H1 (cell line): ENCODE data around the gene ZPBP2. TPM values are rescaled to one million over a fixed set of nuclear protein-coding genes. Genes with fewer than 3 reads are reported as not detected.

ENCODE experiments used
- CTCF ChIA-PET: fragments of 300-600 bp; sonication (Branson Sonifier 250); formaldehyde crosslinking; loops from one replicate; lab custom pipeline; 2021; ENCODE audit not compliant: partially characterized antibody; lab: Charles Lee
- POLR2A ChIA-PET: fragments of 300-600 bp; sonication (Branson Sonifier 250); formaldehyde crosslinking; loops from one replicate; lab custom pipeline; 2021; ENCODE audit warnings: inconsistent platforms; ENCODE audit not compliant: partially characterized antibody; lab: Charles Lee
- DNase-seq, 2 experiments: peaks; one replicate each; pipeline versions ENCODE4 v3.0.0 to v3.0.0-alpha.2; 2010 to 2022; ENCODE audit warnings: low spot score in 2 of 2, low read depth in 1 of 2, mixed read lengths in 1 of 2
- FAIRE-seq: peaks from 2 replicates; lab custom pipeline; 2011; peaks lifted over from hg19 to GRCh38; lab: Jason Lieb, UNC
- H2AFZ ChIP-seq: 2 replicates; pipeline ENCODE4 v1.8.1; 2012; ENCODE audit warnings: low read length, inconsistent platforms
- H2AK5ac ChIP-seq: 2 replicates; pipeline ENCODE4 v1.6.1; 2013; ENCODE audit warnings: low read depth, low read length
- H2BK120ac ChIP-seq: replicated peaks from 2 replicates; pipeline ENCODE3; 2013; ENCODE audit warnings: low read depth, low read length, inconsistent platforms
- H2BK12ac ChIP-seq: 2 replicates; pipeline ENCODE4 v1.6.1; 2013; ENCODE audit warnings: low read depth, low read length
- H2BK15ac ChIP-seq: 2 replicates; pipeline ENCODE4 v1.6.1; 2013; ENCODE audit warnings: low read length
- H2BK20ac ChIP-seq: 2 replicates; pipeline ENCODE4 v1.6.1; 2013; ENCODE audit warnings: low read length
- H2BK5ac ChIP-seq: 2 replicates; pipeline ENCODE4 v1.6.1; 2013; ENCODE audit warnings: low read depth, low read length
- H3K14ac ChIP-seq: 2 replicates; pipeline ENCODE4 v1.6.1; 2013; ENCODE audit warnings: inconsistent platforms; ENCODE audit not compliant: insufficient read length
- H3K18ac ChIP-seq: 2 replicates; pipeline ENCODE4 v1.6.1; 2013; ENCODE audit warnings: low read length; ENCODE audit errors: extremely low read depth
- H3K23ac ChIP-seq: 2 replicates; pipeline ENCODE4 v1.6.1; 2013; ENCODE audit warnings: inconsistent platforms; ENCODE audit not compliant: insufficient read length
- H3K23me2 ChIP-seq: 2 replicates; pipeline ENCODE4 v1.6.1; 2013; ENCODE audit warnings: low read depth, low read length
- H3K27ac ChIP-seq: 2 replicates; pipeline ENCODE4 v1.6.1; 2011; ENCODE audit warnings: low read depth, low read length, inconsistent platforms
- H3K27me3 ChIP-seq, 4 experiments: replicated peaks in 1 of 4; 1 replicate in 1 of 4; 2 replicates in 3 of 4; pipeline versions ENCODE4 v1.6.1 to v1.8.1; 2011 to 2013; ENCODE audit warnings: low read length in 3 of 4, mild to moderate bottlenecking in 3 of 4, inconsistent platforms in 2 of 4, mixed read lengths in 2 of 4, moderate library complexity in 1 of 4; ENCODE audit not compliant: control insufficient read depth in 3 of 4, insufficient read depth in 3 of 4; ENCODE audit errors: extremely low read depth in 1 of 4
- H3K36me3 ChIP-seq, 4 experiments: 2 replicates each; pipeline versions ENCODE4 v1.6.1 to v1.8.1; 2011 to 2013; ENCODE audit warnings: mild to moderate bottlenecking in 4 of 4, low read length in 3 of 4, moderate library complexity in 2 of 4, control low read depth in 1 of 4, inconsistent platforms in 1 of 4; ENCODE audit not compliant: insufficient read depth in 4 of 4, control insufficient read depth in 2 of 4
- H3K4ac ChIP-seq: replicated peaks from 2 replicates; pipeline ENCODE3; 2013; ENCODE audit warnings: low read length, low read depth, mixed read lengths, inconsistent platforms; ENCODE audit not compliant: insufficient read length
- H3K4me1 ChIP-seq, 4 experiments: replicated peaks in 1 of 4; 1 replicate in 1 of 4; 2 replicates in 3 of 4; pipeline versions ENCODE4 v1.6.1 to v1.8.1; 2011 to 2013; ENCODE audit warnings: low read length in 3 of 4, inconsistent platforms in 2 of 4, mixed read lengths in 1 of 4; ENCODE audit not compliant: insufficient read depth in 4 of 4, control insufficient read depth in 3 of 4
- H3K4me2 ChIP-seq, 2 experiments: 2 replicates each; pipeline versions ENCODE4 v1.6.1 to v1.8.1; 2011 to 2013; ENCODE audit warnings: low read depth in 2 of 2, low read length in 2 of 2, control low read depth in 1 of 2, inconsistent platforms in 1 of 2, mild to moderate bottlenecking in 1 of 2; ENCODE audit not compliant: insufficient read depth in 1 of 2
- H3K4me3 ChIP-seq, 4 experiments: fragments of 200-600, 300-600 bp in 1 of 4; sonication (generic), shearing (Covaris generic), sonication (Bioruptor Twin) in 1 of 4; 2 replicates each; pipeline versions ENCODE4 v1.5.1 to v1.8.1; 2011 to 2016; ENCODE audit warnings: low read length in 4 of 4, low read depth in 3 of 4, control low read depth in 2 of 4, inconsistent platforms in 2 of 4, mild to moderate bottlenecking in 2 of 4, mixed read lengths in 1 of 4, moderate library complexity in 1 of 4; ENCODE audit not compliant: insufficient read depth in 2 of 4; ENCODE audit errors: extremely low read depth in 1 of 4
- H3K56ac ChIP-seq: replicated peaks from 2 replicates; pipeline ENCODE3; 2013; ENCODE audit warnings: low read depth, mild to moderate bottlenecking, mixed read lengths, low read length, inconsistent platforms; ENCODE audit not compliant: insufficient read length
- H3K79me1 ChIP-seq: 2 replicates; pipeline ENCODE4 v1.6.1; 2013; ENCODE audit warnings: low read depth, low read length, control low read depth
- H3K79me2 ChIP-seq, 2 experiments: 2 replicates each; pipeline versions ENCODE4 v1.6.1 to v1.8.1; 2012 to 2013; ENCODE audit warnings: low read length in 2 of 2, mild to moderate bottlenecking in 2 of 2, inconsistent platforms in 1 of 2; ENCODE audit not compliant: insufficient read depth in 2 of 2, control insufficient read depth in 1 of 2
- H3K9ac ChIP-seq, 4 experiments: replicated peaks in 1 of 4; 1 replicate in 1 of 4; 2 replicates in 3 of 4; pipeline versions ENCODE4 v1.6.1 to v1.8.1; 2011 to 2013; ENCODE audit warnings: low read depth in 3 of 4, low read length in 3 of 4, control low read depth in 2 of 4, mild to moderate bottlenecking in 2 of 4, moderate library complexity in 2 of 4, inconsistent platforms in 1 of 4; ENCODE audit errors: extremely low read depth in 1 of 4
- H3K9me3 ChIP-seq, 2 experiments: 2 replicates each; pipeline versions ENCODE4 v1.6.1 to v1.8.1; 2012 to 2013; ENCODE audit warnings: mild to moderate bottlenecking in 2 of 2, moderate library complexity in 2 of 2, control low read depth in 1 of 2, inconsistent platforms in 1 of 2, low read depth in 1 of 2, low read length in 1 of 2, mixed read lengths in 1 of 2; ENCODE audit not compliant: insufficient read depth in 2 of 2
- H4K20me1 ChIP-seq, 2 experiments: replicated peaks in 1 of 2; 2 replicates each; pipeline versions ENCODE3 to v1.8.1; 2011 to 2013; ENCODE audit warnings: inconsistent platforms in 2 of 2, low read length in 2 of 2, mild to moderate bottlenecking in 1 of 2; ENCODE audit not compliant: insufficient read depth in 2 of 2, control insufficient read depth in 1 of 2
- H4K5ac ChIP-seq: 2 replicates; pipeline ENCODE4 v1.6.1; 2013; ENCODE audit warnings: low read length, low read depth, mixed read lengths, inconsistent platforms; ENCODE audit not compliant: insufficient read length
- H4K8ac ChIP-seq: 2 replicates; pipeline ENCODE4 v1.8.0; 2013; ENCODE audit warnings: mild to moderate bottlenecking, moderate library complexity, low read length, inconsistent platforms; ENCODE audit not compliant: insufficient read depth; ENCODE audit errors: extremely low read depth
- H4K91ac ChIP-seq: replicated peaks from 2 replicates; pipeline ENCODE3; 2013; ENCODE audit warnings: low read length, mixed read lengths, inconsistent platforms; ENCODE audit not compliant: insufficient read length
- CBX8 ChIP-seq: fragments of 300-800, 300-1000 bp; sonication (generic); IDR thresholded peaks from 2 replicates; pipeline ENCODE4 v1.7.1; 2016; ENCODE audit warnings: low read depth, low read length, borderline replicate concordance
- CEBPB ChIP-seq: IDR thresholded peaks from 2 replicates; pipeline ENCODE4 v1.6.1; 2012; ENCODE audit warnings: low read depth, low read length
- CHD2 ChIP-seq: IDR thresholded peaks from 2 replicates; pipeline ENCODE4 v1.6.1; 2012; ENCODE audit warnings: low read length, improper control_type of control experiment
- FOSL1 ChIP-seq: IDR thresholded peaks from 2 replicates; pipeline ENCODE4 v1.6.1; 2011; ENCODE audit warnings: mild to moderate bottlenecking, low read depth, low read length, moderate library complexity; ENCODE audit not compliant: insufficient read depth
- HDAC2 ChIP-seq, 2 experiments: fragments of 300-600 bp in 1 of 2; sonication (generic) in 1 of 2; IDR thresholded peaks; 2 replicates each; pipeline ENCODE4 v1.6.1; 2011 to 2012; ENCODE audit warnings: low read depth in 2 of 2, low read length in 2 of 2, mild to moderate bottlenecking in 2 of 2, moderate library complexity in 2 of 2, borderline replicate concordance in 1 of 2, inconsistent platforms in 1 of 2
- PHF8 ChIP-seq: fragments of 200-600 bp; sonication (generic); conservative IDR thresholded peaks from 2 replicates; pipeline ENCODE4 v1.7.1; 2012; ENCODE audit warnings: low read depth, mild to moderate bottlenecking, inconsistent platforms, low read length, moderate library complexity
- POLR2AphosphoS5 ChIP-seq: IDR thresholded peaks from 2 replicates; pipeline ENCODE4 v1.6.1; 2011; ENCODE audit warnings: low read depth, low read length
- SAP30 ChIP-seq: fragments of 300-600 bp; sonication (generic); IDR thresholded peaks from 2 replicates; pipeline ENCODE4 v1.7.1; 2012; ENCODE audit warnings: low read length, moderate library complexity, mild to moderate bottlenecking, inconsistent platforms; ENCODE audit not compliant: insufficient read depth, insufficient replicate concordance
- SIN3A ChIP-seq, 2 experiments: IDR thresholded peaks in 1 of 2; conservative IDR thresholded peaks in 1 of 2; 2 replicates each; pipeline ENCODE4 v1.6.1; 2011 to 2012; ENCODE audit warnings: low read length in 2 of 2, improper control_type of control experiment in 1 of 2, low read depth in 1 of 2, mild to moderate bottlenecking in 1 of 2
- SP2 ChIP-seq: IDR thresholded peaks from 2 replicates; pipeline ENCODE4 v1.6.1; 2012; ENCODE audit warnings: mild to moderate bottlenecking, low read length, inconsistent platforms
- SRF ChIP-seq: IDR thresholded peaks from 2 replicates; pipeline ENCODE4 v1.6.1; 2011; ENCODE audit warnings: mild to moderate bottlenecking, low read depth, low read length, moderate library complexity
- TCF12 ChIP-seq: IDR thresholded peaks from 2 replicates; pipeline ENCODE4 v1.6.1; 2011; ENCODE audit warnings: low read depth, mild to moderate bottlenecking, low read length
- TEAD4 ChIP-seq: IDR thresholded peaks from 2 replicates; pipeline ENCODE4 v1.6.1; 2012; ENCODE audit warnings: low read depth, low read length, inconsistent platforms, mixed read lengths
- WGBS, 2 experiments: shearing (Covaris generic) in 1 of 2; methylation state at CpG; one replicate each; pipeline versions ENCODE4 v1.1.6 to v1.1.7; 2013 to 2015; ENCODE audit warnings: low lambda C conversion rate in 2 of 2, mixed read lengths in 2 of 2, inconsistent platforms in 1 of 2, low coverage in 1 of 2, missing lambda C conversion rate in 1 of 2; ENCODE audit not compliant: insufficient replicate concordance in 2 of 2, insufficient coverage in 1 of 2, insufficient read length in 1 of 2; ENCODE audit errors: extremely low coverage in 1 of 2, missing lambda C conversion rate in 1 of 2; 5-methylcytosine and 5-hydroxymethylcytosine counted together
- polyA plus RNA-seq, 7 experiments: library from polyadenylated mRNA; depleted of rRNA in 3 of 7; stranded (reverse) in 5 of 7; unstranded in 2 of 7; fragments of >200 nt in 5 of 7; fragments of 200-250 nt in 2 of 7; gene quantifications; 1 replicate in 5 of 7; 2 replicates in 1 of 7; 4 replicates in 1 of 7; pipeline versions ENCODE4 v1.2.1 to v1.2.3, GENCODE V29; 2011 to 2013; ENCODE audit warnings: missing spikeins in 2 of 7, mixed read lengths in 2 of 7
- total RNA-seq: library from RNA; stranded (reverse); fragmentation: NEBNext Ultra II Directional; extraction: Animal tissue kit (Norgen Biotek cat#: 25700); gene quantifications from 2 replicates; pipeline ENCODE4 v1.2.1, GENCODE V29; 2021

The ZPBP2 gene
- total and polyA plus RNA-seq, 2 of the 8 experiments (the other 6 are each of a cell fraction or from before 2014, with no cell fraction given), result not detected

DNA sequence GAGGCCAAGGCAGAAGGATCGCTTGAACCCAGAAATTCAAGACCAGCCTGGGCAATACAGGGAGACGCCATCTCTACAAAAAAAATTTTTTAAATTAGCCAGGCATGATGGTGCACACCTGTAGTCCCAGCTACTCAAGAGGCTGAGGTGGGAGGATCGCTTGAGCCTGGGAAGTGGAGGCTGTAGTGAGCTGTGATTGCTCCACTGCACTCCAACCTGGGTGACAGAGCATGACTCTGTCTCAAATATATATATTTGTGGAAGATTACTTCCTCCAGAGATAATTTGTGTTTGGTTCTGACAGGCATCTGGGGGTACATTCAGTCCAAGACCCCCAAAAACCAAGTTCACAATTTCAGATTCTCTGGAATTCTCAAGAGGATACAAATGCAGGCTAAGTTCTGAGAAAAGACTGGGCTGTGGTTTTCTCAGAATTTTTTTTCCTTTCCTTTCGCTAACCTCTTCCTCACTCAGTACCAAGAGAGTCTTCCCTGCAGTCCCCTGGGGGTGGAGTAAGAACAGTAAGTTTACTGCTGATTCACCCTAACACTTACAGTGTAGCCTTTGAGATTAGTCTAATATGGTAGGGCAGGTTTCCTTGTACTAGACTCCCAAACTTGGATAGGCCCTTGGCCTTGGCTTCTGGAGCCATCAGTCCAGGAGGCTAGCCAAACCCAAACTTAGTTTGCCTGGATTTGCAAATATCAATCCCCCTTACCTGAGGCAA, 35.3 kb downstream of the ZPBP2 start:
- Histone ChIP-seq H2BK5ac (no peak overlapping the region), H2BK15ac (no peak overlapping the region), H2BK20ac (no peak overlapping the region), H3K36me3 (peaks cover 0 to 5% (median 0%) of the 10 kb centered on the region in 4 experiments; a peak in 2 of 8 replicates), H3K23ac (no peak overlapping the region), H4K91ac (no peak overlapping the region), H2BK12ac (no peak overlapping the region), H3K4ac (no peak overlapping the region), H4K8ac (no peak overlapping the region), H3K23me2 (no peaks in the 10 kb centered on the region), H3K9me3 (no peaks in the 10 kb centered on the region), H3K4me1 (no peaks in the 10 kb centered on the region), H2BK120ac (no peak overlapping the region), H2AK5ac (no peak overlapping the region), H3K79me2 (no peaks in the 10 kb centered on the region), H4K5ac (no peak overlapping the region), H3K56ac (no peak overlapping the region), H3K4me3 (no peak overlapping the region), H3K18ac (no peak overlapping the region), H3K27ac (no peak overlapping the region), H3K27me3 (no peaks in the 10 kb centered on the region), H2AFZ (no peak overlapping the region), H3K9ac (no peak overlapping the region), H3K4me2 (no peak overlapping the region), H3K79me1 (no peaks in the 10 kb centered on the region), H3K14ac (no peak overlapping the region), H4K20me1 (no peaks in the 10 kb centered on the region)
- FAIRE-seq (no peak), DNase-seq (no peak)
- WGBS, 2 experiments, result 89% methylated on average over 4 of the region's 4 CpGs; no CpG with 5 or more reads in 1 of the 2 experiments
- ChIA-PET CTCF (no interaction called here), POLR2A (no interaction called here)
- TF ChIP-seq SRF (no peak), SIN3A (conservative IDR thresholded peaks at IDR 0.05 in 1 of 2, IDR thresholded peaks at IDR 0.05 in 1 of 2; ENCODE audit: low read depth in 1 of 2, low read length in 2 of 2) (no peak), SP2 (no peak), FOSL1 (no peak), SAP30 (no peak), HDAC2 (IDR thresholded peaks at IDR 0.05; ENCODE audit: borderline replicate concordance in 1 of 2, low read depth in 2 of 2, low read length in 2 of 2) (no peak), POLR2AphosphoS5 (no peak), CBX8 (no peak), TEAD4 (no peak), CHD2 (no peak), TCF12 (no peak), PHF8 (no peak), CEBPB (no peak)
